Endometrium (tissue), 2 donors: ENCODE measurements around the gene NUP93.
"Not testable (repeated sequence)": the region's sequence is repeated elsewhere in the genome, so short reads cannot be mapped to it uniquely, and the experiment has no call there.

Experiments
- FAIRE-seq: peaks from 2 replicates; lab custom pipeline; 2012; peaks lifted over from hg19 to GRCh38; lab: Jason Lieb, UNC
- donor health status: control.
- donor health status: control.

Gene NUP93

DNA sequence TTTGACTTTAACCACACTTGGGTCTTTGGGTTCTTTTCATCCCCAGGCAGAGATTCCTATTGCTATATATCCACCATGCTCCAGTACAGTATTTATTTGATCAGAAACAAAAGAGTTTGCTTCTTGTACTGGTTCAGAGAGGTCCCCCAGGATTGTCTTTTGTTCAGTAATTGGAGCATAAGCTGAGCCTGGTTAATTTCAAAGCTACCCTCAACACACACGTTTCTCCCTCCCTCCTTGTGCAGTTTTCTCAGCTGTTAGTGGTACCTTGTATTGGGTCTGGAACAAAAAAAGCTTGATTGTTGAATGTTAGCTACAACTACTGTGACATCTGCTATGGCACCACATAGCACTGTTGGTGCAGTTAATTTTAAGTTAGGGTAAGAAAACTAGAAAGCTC is 50.0 kb downstream of the NUP93 start:
- FAIRE-seq, result no peak

DNA sequence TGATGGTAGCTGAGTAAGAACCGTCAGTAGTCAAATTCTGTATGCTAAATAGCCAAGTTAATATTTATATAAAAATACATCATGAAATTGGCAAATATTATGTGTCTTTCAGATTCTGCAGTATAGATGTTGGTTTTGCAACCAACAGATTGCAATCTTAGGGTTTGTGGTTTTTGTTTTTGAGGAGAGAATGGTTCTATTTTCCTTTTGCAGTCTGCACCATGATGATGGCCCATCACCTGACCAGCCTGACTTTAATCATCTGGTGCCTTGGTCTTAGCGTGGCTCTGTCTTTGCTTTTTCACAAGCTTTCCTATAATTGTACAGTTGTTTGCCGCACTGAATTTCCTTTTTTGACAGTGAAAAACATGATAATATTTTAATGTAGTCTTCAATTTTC is 50.7 kb downstream of the NUP93 start:
- FAIRE-seq, result no peak

DNA sequence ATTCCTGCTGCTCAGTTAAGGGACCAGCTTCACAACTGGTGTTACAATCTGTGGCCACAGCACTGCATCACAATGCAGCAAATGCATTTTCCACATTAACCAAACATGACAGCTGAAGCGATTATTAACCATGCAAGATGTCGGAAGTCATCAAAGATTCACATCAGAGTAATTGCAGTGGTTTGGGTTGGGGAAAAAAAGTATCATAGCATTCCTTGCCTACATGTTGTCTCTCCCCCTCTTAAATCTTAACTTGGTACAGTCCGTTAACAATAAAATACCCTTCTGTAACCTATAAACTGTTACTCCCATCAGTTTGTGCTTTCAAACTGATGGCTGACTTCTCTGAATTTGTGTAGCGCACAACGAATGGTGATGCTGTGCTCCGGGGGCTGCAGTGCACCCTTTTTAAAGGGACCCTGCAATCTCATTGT is 51.6 kb downstream of the NUP93 start:
- FAIRE-seq, result no peak

DNA sequence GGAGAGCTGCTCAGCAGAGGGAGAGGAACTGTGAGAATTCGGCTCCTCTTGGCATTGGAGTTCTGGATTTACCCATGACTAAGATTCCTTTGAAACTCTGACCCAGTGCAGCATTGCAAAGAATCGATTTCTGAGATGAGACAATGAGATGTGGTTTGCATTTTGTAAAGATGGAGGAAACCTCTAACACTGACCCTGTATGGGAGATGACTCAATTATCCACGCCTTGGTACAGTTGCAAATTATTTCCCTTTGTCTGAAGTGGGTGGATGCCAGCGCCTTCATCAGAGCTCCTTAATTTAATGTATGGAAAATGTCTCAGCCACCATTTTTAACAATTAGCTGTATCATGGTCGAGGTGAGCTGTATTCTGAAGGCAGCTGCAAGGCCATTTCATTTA is 53.4 kb downstream of the NUP93 start:
- no peak for FAIRE-seq

DNA sequence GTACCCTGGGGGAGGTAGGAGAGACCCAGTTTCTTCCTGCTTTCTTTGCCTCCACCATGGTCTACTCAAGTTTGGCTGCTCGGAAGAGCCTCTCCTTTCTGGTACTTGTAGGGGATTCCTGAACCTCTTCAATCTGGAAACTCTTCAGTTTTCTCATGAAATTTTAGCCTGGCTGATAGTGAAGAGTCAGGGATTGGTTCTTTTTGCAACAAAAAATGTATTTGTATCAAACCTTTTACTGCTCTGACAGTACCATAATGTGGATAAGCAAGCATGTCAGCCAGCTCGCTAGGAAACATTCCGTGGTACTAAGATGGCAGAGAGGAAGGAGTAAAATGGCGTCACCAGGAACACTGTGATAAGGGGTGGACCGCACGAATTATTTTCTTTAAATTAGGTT is 55.4 kb downstream of the NUP93 start:
- no peak for FAIRE-seq

DNA sequence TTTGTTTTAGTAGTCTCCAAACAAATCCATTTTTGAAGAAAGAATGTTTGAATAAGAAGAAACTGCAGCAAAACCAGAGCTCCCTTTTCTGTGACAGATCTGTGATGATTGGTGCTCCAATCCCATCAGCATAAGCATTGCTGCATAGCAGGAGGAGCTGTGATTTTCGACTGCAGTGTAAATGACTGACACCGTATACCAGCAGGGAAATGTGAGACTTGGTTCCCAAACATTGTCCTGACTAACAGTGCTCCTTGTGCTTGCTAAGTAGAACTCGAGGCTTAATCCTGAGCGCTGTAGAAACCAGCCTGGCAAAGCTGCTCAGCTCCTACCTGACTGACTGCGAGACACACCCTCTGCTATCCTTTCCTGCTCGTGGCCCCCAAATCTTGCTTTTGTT is 57.2 kb downstream of the NUP93 start:
- no peak for FAIRE-seq

DNA sequence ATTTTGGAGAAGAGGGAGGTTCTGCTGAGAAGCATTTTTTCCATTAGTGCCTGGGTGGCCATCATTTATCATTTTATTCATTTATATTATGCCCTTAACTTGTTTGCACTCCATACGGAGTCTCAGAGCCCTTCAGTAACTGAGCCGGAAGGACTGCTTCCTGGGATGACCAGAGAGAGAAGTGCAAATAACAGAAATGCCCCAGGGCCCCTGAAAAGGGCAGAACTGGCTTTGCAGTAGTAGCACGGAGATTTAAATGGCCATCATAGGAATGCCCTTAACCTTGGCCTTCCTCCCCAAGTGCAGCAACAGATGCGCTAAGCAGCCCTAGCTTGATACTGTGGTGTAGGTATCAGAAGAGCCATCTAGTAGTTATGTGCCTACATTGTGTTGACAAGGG is 58.5 kb downstream of the NUP93 start:
- FAIRE-seq, result no peak

DNA sequence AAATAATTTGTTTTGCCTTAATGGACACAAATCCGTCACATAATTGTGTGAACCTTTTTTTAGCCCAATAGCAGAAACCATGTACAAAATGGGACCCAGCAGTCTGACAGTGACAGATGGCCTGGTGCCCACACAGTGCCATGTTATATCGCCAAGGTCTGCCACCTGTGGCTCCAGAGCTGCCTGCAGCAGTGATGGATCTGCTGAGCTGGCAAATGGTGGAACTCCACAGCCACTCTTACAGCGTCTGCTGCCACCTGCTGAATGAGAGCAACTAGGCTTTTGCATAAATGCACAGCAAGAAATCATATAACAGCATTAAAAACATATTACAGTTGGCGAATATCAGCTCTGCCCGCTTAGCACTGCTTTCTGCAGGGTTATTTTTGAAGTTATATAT is 59.4 kb downstream of the NUP93 start:
- no peak for FAIRE-seq

DNA sequence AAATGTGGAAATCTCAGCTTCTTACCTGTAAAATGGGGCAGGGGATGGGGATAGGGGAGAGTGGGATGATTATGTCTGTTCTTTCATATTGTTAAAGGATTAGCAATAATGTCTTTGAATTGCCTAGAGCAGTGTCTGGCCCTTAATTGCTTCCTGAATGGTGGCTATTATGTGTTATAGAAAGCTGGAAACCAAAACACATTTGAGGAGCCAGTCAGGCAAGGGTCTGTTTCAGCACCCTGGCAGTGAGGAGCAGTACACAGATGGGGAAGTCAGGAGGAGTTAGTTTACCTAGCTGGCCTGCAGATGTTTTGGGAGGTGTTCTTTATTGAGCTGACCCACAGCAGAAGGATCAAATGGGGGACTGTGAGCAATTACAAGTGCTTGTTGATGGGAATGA is 63.0 kb downstream of the NUP93 start:
- no peak for FAIRE-seq

DNA sequence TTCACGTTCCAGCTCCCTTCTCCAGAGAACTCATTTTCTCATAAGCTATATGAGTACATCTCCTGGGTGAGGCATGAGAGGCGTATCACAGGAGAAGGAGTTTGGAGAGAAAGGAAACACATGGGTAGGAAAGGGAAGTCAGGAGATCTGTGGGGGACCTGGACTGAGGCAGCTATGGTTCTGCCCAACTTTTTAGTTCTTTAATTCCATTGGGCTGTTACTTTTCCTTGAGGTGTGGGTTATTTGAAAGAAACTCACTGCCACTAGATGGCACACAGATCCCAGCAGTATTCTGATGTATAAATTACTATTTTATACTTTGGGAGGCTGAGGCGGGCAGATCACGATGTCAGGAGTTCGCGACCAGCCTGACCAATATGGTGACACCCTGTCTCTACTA is 63.6 kb downstream of the NUP93 start:
- FAIRE-seq, result no peak

DNA sequence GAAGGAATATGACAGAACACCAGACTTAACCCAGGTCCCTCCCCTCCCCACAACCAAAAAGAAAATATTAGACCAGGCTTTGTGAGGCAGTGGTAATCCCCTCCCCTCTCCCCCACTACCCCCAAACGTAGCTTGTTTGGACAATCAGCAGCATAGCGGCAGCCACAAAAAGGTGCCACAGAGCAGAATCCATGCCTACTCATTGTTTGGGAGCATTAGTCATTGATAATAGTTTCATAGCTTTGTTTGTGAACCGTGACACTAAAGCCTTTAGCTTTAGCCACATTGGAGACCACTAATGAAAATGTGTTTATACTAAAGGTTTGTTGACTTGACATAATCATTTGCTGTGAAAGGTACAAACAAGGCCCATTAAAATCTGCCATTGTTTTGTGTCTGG is 65.1 kb downstream of the NUP93 start:
- FAIRE-seq, result no peak

DNA sequence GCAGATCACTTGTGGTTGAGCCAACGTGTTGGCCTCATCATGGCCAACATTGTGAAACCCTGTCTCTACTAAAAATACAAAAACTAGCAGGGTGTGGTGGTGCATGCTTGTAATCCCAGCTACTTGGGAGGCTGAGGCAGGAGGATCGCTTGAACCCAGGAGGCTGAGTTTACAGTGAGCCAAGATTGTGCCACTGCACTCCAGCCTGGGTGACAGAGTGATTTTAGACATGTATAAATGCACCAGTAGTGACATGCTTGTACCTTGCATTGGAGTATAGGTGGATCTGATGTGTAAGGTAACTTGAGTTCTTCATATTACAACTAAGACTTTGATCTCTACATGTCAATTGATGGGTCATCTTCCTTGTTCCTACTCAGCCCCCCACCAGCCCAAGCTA is 67.1 kb downstream of the NUP93 start:
- FAIRE-seq, result not testable (repeated sequence)

DNA sequence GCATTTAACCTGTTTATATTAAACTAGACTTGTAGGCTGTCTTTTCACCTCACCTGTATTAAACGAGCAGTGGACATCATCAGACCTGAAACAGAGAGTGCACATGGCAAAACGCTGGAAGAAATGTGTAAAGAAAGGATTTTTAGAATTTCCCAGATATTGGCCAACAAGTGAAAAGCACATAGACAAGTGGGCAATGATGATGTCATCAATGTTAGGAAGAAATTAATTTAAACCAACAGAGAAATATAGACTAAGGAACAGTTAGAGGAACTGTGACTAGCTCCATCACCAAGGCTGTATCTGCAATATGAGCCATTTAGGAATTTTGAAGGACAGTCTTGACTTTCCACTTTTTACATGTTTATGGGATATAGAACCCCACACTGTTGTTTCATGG is 67.9 kb downstream of the NUP93 start:
- FAIRE-seq, result no peak

DNA sequence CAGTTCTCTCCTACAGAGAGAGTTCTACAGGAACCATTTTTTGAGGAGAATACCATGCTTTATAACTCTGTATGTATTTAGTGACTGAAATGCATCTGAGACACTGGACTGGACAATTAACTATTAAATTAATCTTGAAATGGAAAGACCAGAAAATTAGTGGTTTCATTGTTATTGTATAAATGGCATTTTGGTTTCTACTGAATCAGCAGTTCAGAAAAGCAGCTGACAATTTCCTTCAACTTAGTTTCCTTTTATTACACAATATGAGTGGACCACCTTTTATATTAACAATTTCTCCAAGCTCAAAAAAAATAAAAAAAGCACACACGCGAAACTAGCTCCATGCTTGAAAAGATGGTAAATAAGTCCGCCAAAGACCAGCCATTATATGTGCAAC is 69.0 kb downstream of the NUP93 start:
- FAIRE-seq, result no peak

DNA sequence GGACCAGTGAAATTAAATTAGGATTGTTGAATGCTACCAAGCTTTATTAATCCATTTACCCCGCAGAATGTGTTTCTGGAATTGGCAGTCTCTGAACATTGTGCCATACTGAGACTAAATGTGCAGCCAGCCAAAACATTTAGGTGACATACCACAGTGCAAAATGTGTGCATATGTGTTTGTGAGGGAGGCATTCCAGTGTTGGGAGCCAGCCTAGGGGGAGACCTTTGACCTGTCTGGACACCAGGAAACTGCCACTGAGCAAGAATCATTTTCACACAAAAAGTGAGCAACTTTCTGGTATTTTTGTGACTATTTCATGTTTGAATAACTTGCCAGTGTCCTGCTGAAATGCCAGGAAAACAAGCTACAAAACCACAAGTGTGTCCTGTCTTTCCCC is 70.4 kb downstream of the NUP93 start:
- no peak for FAIRE-seq

DNA sequence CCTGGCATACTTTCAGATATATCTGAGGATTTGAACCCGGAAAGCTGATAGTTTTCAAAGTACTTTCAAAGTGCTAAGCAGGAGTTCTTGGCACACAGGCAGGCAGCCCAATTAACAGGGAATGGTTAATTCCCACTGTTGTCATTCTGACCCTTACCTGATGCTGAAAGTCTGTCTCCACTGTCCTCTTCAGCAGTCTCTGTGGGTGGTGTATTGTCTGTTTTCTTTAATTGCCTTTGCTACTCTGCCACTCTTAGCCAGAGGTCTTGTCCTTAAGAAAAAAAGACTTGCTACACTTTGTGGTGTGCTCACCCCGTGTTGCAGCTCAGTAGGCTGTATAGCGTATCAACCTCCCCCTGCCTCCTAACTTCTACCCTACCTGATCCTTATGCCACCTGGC is 71.8 kb downstream of the NUP93 start:
- no peak for FAIRE-seq

DNA sequence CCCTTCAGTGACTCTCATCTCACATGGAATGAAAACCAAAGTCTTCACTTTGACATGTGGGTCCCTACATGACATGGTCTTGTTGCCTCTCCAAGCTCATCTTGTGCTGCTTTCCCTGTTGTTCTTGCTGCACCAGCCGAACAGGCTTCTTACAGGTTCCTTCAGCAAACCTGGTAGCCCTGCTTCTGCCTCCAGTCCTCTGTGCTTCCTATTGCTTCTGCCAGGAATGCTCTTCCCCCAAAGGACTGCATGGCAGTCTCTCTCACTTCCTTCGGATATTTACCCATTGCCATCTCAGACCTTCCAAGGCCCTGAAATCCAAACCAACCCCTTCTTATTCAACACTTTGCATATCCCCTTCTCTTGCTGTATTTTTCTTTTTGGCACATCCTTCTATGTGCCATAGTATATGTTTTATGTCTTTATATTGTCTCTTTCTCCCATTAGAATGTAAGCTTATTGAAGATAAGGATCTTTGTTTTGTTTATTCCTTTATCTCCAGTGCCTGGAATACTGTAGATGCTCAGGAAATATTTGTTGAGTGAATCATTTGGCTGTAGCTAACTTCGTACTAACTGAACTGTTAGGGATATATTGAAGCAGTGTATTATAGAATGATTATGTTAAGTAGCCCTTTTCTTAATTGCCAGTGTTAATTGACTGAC is 77.2 kb downstream of the NUP93 start:
- FAIRE-seq, result no peak

DNA sequence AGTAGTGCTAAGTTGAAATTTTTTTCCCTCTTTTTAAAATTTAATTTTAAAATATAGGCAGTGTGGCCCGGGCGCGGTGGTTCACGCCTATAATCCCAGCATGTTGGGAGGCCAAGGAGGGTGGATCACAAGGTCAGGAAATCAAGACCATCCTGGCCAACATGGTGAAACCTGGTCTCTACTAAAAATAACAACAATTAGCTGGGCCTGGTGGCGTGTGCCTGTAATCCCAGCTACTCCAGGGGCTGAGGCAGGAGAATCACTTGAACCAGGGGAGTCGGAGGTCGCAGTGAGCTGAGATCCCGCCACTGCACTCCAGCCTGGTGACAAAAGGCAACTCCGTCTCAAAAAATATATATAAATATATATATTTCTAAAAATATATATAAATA is 77.7 kb downstream of the NUP93 start:
- not testable (repeated sequence) for FAIRE-seq

DNA sequence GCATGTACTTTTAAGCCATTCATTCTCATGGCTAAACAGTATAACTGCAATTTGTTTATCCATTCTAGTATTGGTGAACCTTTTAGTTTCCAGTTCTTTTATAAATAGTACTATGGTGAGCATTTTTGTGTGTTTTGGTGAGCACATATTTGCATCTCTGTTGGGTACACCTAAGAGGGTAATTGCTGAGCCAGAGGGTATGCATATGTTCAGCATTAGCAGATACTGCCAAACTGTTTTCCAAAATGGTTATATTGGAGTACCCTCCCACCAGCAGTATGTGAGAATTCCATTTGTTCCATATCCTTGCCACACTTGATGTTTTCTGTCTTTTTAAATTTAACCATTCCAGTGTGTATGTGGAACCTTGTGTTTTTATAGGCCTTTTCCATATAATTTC is 81.0 kb downstream of the NUP93 start:
- no peak for FAIRE-seq

DNA sequence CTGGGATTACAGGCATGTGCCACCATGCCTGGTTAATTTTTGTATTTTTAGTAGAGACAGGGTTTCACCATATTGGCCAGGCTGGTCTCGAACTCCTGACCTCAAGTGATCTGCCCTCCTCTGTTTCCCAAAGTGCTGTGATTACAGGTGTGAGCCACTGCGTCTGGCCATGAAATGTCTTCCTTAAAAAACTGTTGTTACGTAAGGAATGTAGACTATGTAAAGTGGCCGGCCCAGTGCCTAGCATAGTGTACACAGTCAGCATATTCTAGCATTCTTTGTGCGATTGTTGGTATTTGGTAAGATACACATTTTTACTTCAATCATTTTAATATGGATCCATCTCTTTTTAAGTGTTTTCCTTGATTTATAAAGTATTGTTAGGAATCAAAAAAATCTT is 81.7 kb downstream of the NUP93 start:
- FAIRE-seq, result not testable (repeated sequence)

DNA sequence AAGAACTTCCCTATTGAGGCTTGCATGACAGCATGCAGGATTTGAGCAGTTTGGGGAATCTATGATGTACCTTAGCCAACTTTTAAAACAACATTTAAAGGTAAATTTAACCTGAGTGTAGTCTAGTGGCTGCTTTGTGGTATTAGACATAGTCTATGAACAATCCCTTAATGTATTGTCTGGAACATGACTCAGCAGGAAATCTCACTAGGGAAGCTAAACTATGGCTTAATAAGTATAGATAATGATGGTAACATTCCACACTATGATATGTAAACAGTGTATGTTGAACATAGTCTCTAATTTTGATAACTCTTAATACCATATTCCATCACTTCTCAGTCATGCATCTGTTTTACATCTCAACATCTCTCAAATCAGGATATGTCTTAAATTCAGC is 83.0 kb downstream of the NUP93 start:
- FAIRE-seq, result no peak

DNA sequence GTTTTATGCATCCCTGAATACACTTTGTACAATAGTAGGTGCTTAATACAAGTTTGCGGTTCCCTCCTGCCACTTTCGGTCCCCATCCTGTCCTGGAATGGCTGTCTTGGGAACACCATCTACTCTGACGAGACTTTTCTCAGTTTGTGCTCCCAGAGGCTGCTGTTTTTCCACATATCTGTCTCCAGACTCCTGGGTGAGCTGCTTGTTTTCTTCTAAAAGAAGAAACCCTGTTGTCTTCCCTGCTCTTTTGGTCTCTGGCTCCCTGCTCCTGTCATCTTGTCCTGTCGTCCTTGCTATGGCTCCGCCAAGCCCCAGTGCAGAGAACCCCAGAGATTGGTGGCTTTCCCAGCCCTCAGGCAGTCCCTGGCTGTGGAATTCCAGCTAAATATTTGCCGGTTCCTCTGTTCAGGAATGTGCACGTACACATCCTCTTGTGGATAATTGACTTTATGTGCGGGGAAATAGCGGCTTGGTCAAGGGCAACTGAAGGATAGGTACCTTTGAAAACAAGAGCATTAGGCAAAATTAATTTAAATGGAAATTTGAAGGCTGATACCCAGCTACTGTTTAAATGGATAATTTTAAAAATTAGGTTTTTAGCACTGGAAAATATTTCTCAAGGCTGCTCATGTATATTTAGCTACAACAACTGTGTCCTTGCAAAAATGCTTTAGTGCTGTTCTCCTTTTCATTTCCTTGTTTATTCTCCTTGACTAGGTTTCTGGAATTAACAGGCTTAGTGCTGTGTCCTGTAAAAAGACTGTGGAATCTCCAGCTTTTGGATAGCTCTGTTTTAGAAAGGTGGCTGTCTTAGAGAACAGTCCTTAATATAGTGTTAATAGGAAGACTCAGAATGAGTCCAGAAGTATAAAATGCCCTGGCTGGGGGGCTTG is 84.9 kb downstream of the NUP93 start:
- no peak for FAIRE-seq

DNA sequence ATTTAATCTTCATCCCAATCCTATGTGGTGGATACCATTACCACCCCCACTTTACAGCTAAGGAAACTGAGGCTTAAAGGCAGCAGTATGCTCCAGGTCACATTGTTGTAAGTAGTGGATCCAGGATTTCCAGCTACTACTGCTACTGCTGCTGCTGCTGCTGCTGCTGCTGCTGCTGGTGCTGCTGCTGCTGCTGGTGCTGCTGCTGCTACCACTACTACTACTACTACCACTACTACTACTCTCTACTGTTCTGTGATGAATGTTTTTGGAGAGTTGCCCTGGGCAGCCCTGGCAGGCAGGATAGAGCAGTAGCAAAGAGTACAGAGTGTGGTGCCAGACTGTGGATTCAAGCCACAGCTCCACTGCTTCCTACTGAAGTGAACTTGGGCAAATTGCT is 85.8 kb downstream of the NUP93 start:
- FAIRE-seq, result no peak

DNA sequence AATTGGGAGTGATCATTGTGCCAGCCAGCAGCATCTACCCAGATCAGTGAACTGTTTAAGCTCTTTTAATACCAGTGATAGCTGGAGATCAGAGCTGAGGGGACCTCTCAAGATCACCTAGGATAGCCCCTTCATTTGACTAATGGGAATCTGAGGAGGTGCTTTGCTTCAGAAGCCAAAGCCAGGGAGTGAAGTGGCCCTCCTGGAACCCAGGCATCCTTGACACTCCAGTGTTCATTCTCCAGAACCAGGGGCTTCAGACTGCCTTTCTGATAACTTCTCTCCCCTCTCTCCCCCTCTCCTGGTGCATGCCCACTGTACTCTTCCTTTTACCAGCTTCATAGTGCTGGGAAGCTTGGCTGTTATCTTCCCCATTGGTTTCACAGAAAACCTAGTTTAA is 87.1 kb downstream of the NUP93 start:
- FAIRE-seq, result no peak
